HG03196 (cell line): ENCODE measurements around the gene DCBLD2.
"Not testable (repeated sequence)": the region's sequence is repeated elsewhere in the genome, so short reads cannot be mapped to it uniquely, and the experiment has no call there.

ENCODE experiments used
- ATAC-seq: cut with Tn5 transposase; IDR thresholded peaks from one replicate; pipeline ENCODE4 v1.9.1; 2021; ENCODE audit not compliant: unreplicated experiment

The DCBLD2 gene

GRCh38 chr3:98893740-98894139 is 7.8 kb downstream of the DCBLD2 start:
- ATAC-seq = no peak

GRCh38 chr3:98892263-98892662 is 9.2 kb downstream of the DCBLD2 start:
- no peak for ATAC-seq

- ATAC-seq = no peak
Observed at GRCh38 chr3:98890965-98891910, 10.3 kb downstream of the DCBLD2 start.

- no peak for ATAC-seq
Observed at GRCh38 chr3:98890181-98890835, 11.2 kb downstream of the DCBLD2 start.

GRCh38 chr3:98887684-98888083 is 13.8 kb downstream of the DCBLD2 start:
- no peak for ATAC-seq

GRCh38 chr3:98886525-98886924 is 15.0 kb downstream of the DCBLD2 start:
- no peak for ATAC-seq

GRCh38 chr3:98885851-98886250 is 15.6 kb downstream of the DCBLD2 start:
- ATAC-seq = no peak

- ATAC-seq = no peak
Observed at GRCh38 chr3:98884675-98885371, 16.7 kb downstream of the DCBLD2 start.

GRCh38 chr3:98882614-98883333 is 18.7 kb downstream of the DCBLD2 start:
- ATAC-seq = not testable (repeated sequence)

GRCh38 chr3:98877132-98877531 is 24.4 kb downstream of the DCBLD2 start:
- ATAC-seq = no peak

- no peak for ATAC-seq
Observed at GRCh38 chr3:98875535-98875934, 26.0 kb downstream of the DCBLD2 start.

- no peak for ATAC-seq
Observed at GRCh38 chr3:98874602-98875249, 26.8 kb downstream of the DCBLD2 start.

GRCh38 chr3:98869391-98869790 is 32.1 kb downstream of the DCBLD2 start:
- no peak for ATAC-seq

- not testable (repeated sequence) for ATAC-seq
Observed at GRCh38 chr3:98857971-98858370, 43.5 kb downstream of the DCBLD2 start.

- ATAC-seq = not testable (repeated sequence)
Observed at GRCh38 chr3:98857258-98857657, 44.2 kb downstream of the DCBLD2 start.

GRCh38 chr3:98856724-98857123 is 44.8 kb downstream of the DCBLD2 start:
- no peak for ATAC-seq

GRCh38 chr3:98855806-98856400 is 45.6 kb downstream of the DCBLD2 start:
- no peak for ATAC-seq

- ATAC-seq = no peak
Observed at GRCh38 chr3:98848108-98848507, 53.4 kb downstream of the DCBLD2 start.

GRCh38 chr3:98846101-98846500 is 55.4 kb downstream of the DCBLD2 start:
- ATAC-seq = no peak
